Neuronal stem cell (in vitro differentiated cells): Measurements from ENCODE around the gene ASXL3.

Experiments
- DNase-seq: peaks from one replicate; pipeline ENCODE4 v3.0.0-alpha.2; 2013; ENCODE audit warnings: low spot score
- H2AFZ ChIP-seq: one replicate; pipeline ENCODE4 v1.6.1; 2013; ENCODE audit warnings: mild to moderate bottlenecking, low read length, inconsistent platforms
- H2AK5ac ChIP-seq: 2 replicates; pipeline ENCODE4 v1.6.1; 2013; ENCODE audit warnings: low read depth, mild to moderate bottlenecking, inconsistent platforms, low read length, moderate library complexity, mixed read lengths
- H2BK120ac ChIP-seq: 2 replicates; pipeline ENCODE4 v1.6.1; 2013; ENCODE audit warnings: low read depth, mild to moderate bottlenecking, inconsistent platforms, low read length, moderate library complexity, mixed read lengths
- H2BK12ac ChIP-seq: one replicate; pipeline ENCODE4 v1.6.1; 2013; ENCODE audit warnings: low read length, inconsistent platforms
- H2BK15ac ChIP-seq: 2 replicates; pipeline ENCODE4 v1.6.1; 2013; ENCODE audit warnings: mild to moderate bottlenecking, low read length, inconsistent platforms, mixed read lengths
- H2BK5ac ChIP-seq: one replicate; pipeline ENCODE4 v1.6.1; 2013; ENCODE audit warnings: inconsistent platforms, mild to moderate bottlenecking, low read length, moderate library complexity
- H3K14ac ChIP-seq: one replicate; pipeline ENCODE4 v1.6.1; 2013; ENCODE audit warnings: low read length, inconsistent platforms
- H3K18ac ChIP-seq: 2 replicates; pipeline ENCODE4 v1.6.1; 2013; ENCODE audit warnings: low read length, inconsistent platforms
- H3K23ac ChIP-seq: 2 replicates; pipeline ENCODE4 v1.6.1; 2013; ENCODE audit warnings: low read depth, mild to moderate bottlenecking, mixed read lengths, low read length, inconsistent platforms; ENCODE audit not compliant: poor library complexity
- H3K27ac ChIP-seq: replicated peaks from 3 replicates; pipeline ENCODE4 v1.5.1; 2013; ENCODE audit warnings: low read length, inconsistent platforms
- H3K27me3 ChIP-seq, 3 experiments: 2 replicates each; pipeline ENCODE4 v1.6.1; 2013; ENCODE audit warnings: low read length in 3 of 3, mild to moderate bottlenecking in 2 of 3, inconsistent platforms in 1 of 3, low read depth in 1 of 3, mixed read lengths in 1 of 3, moderate library complexity in 1 of 3; ENCODE audit not compliant: control insufficient read depth in 3 of 3, insufficient read depth in 3 of 3
- H3K36me3 ChIP-seq, 2 donors: replicated peaks in 1 of 2; 2 replicates each; pipeline ENCODE4 v1.6.1; 2013; ENCODE audit warnings: low read length in 2 of 2; ENCODE audit not compliant: control insufficient read depth in 2 of 2, insufficient read depth in 2 of 2
- H3K4ac ChIP-seq: 2 replicates; pipeline ENCODE4 v1.6.1; 2013; ENCODE audit warnings: inconsistent platforms, mild to moderate bottlenecking, low read length, moderate library complexity
- H3K4me1 ChIP-seq, 2 donors: 1 replicate in 1 of 2; 2 replicates in 1 of 2; pipeline ENCODE4 v1.6.1; 2013; ENCODE audit warnings: low read length in 2 of 2, low read depth in 1 of 2; ENCODE audit not compliant: control insufficient read depth in 2 of 2, insufficient read depth in 1 of 2
- H3K4me2 ChIP-seq: one replicate; pipeline ENCODE4 v1.6.1; 2013; ENCODE audit warnings: mild to moderate bottlenecking, low read length, inconsistent platforms; ENCODE audit not compliant: insufficient read depth, poor library complexity, severe bottlenecking
- H3K4me3 ChIP-seq, 2 donors: 2 replicates each; pipeline ENCODE4 v1.5.1; 2013; ENCODE audit warnings: low read length in 2 of 2, mild to moderate bottlenecking in 2 of 2, inconsistent platforms in 1 of 2, moderate library complexity in 1 of 2
- H3K79me1 ChIP-seq: one replicate; pipeline ENCODE4 v1.6.1; 2013; ENCODE audit warnings: low read depth, mild to moderate bottlenecking, inconsistent platforms, low read length, moderate library complexity
- H3K9ac ChIP-seq: one replicate; pipeline ENCODE4 v1.6.1; 2013; ENCODE audit warnings: mild to moderate bottlenecking, low read depth, low read length, inconsistent platforms; ENCODE audit not compliant: poor library complexity
- H3K9me3 ChIP-seq, 2 donors: replicated peaks in 1 of 2; 2 replicates each; pipeline versions ENCODE3 to v1.6.1; 2013; ENCODE audit warnings: low read length in 2 of 2, mild to moderate bottlenecking in 2 of 2, inconsistent platforms in 1 of 2, low read depth in 1 of 2, mixed read lengths in 1 of 2, moderate library complexity in 1 of 2; ENCODE audit not compliant: control insufficient read depth in 2 of 2, insufficient read depth in 1 of 2
- H4K8ac ChIP-seq: one replicate; pipeline ENCODE4 v1.6.1; 2013; ENCODE audit warnings: low read depth, mild to moderate bottlenecking, inconsistent platforms, low read length, moderate library complexity
- H4K91ac ChIP-seq: one replicate; pipeline ENCODE4 v1.6.1; 2013; ENCODE audit warnings: low read length, low read depth, mild to moderate bottlenecking, inconsistent platforms; ENCODE audit not compliant: poor library complexity
- WGBS, 2 donors: extraction: QIAGEN DNeasy Blood & Tissue Kit; methylation state at CpG; one replicate each; pipeline ENCODE4 v1.1.7; 2013; ENCODE audit warnings: missing lambda C conversion rate in 2 of 2, mixed read lengths in 1 of 2; ENCODE audit not compliant: insufficient read length in 2 of 2, insufficient replicate concordance in 1 of 2; ENCODE audit errors: extremely low coverage in 2 of 2; 5-methylcytosine and 5-hydroxymethylcytosine counted together

The ASXL3 gene

GRCh38 chr18:33612632-33613031 is 34.6 kb downstream of the ASXL3 start:
- H2BK15ac ChIP-seq = no peak overlapping the region
- no peak overlapping the region for H3K9ac ChIP-seq
- H3K9me3 ChIP-seq = peaks cover 0 to 9% of the 10 kb centered on the region in 2 donors
- no peak overlapping the region for H2BK120ac ChIP-seq
- no peaks in the 10 kb centered on the region for H3K27me3 ChIP-seq
- no CpG with 5 or more reads among the region's 3 CpGs for WGBS, 2 donors
- no peak overlapping the region for H2AFZ ChIP-seq
- no peak for DNase-seq
- H3K36me3 ChIP-seq = peaks cover 0 to 26% of the 10 kb centered on the region in 2 donors
- H3K23ac ChIP-seq = no peak overlapping the region
- H3K4ac ChIP-seq = no peak overlapping the region
- H2BK5ac ChIP-seq = no peak overlapping the region
- no peak overlapping the region for H2BK12ac ChIP-seq
- no peak overlapping the region for H3K4me3 ChIP-seq
- no peaks in the 10 kb centered on the region for H3K79me1 ChIP-seq
- H3K27ac ChIP-seq = no peak overlapping the region
- H4K91ac ChIP-seq = no peak overlapping the region
- H2AK5ac ChIP-seq = no peak overlapping the region
- H3K4me2 ChIP-seq = no peak overlapping the region
- no peaks in the 10 kb centered on the region for H3K4me1 ChIP-seq
- no peak overlapping the region for H3K18ac ChIP-seq
- no peak overlapping the region for H4K8ac ChIP-seq
- no peak overlapping the region for H3K14ac ChIP-seq

- DNase-seq = no peak
- no peak overlapping the region for H2AFZ ChIP-seq
- H3K14ac ChIP-seq = no peak overlapping the region
- no peak overlapping the region for H3K9ac ChIP-seq
- no peak overlapping the region for H4K8ac ChIP-seq
- no peak overlapping the region for H4K91ac ChIP-seq
- no peak overlapping the region for H3K4ac ChIP-seq
- H3K23ac ChIP-seq = no peak overlapping the region
- no peak overlapping the region for H2BK15ac ChIP-seq
- H3K79me1 ChIP-seq = no peaks in the 10 kb centered on the region
- H3K4me2 ChIP-seq = no peak overlapping the region
- H2AK5ac ChIP-seq = no peak overlapping the region
- no peak overlapping the region for H2BK120ac ChIP-seq
- H2BK5ac ChIP-seq = no peak overlapping the region
- no peaks in the 10 kb centered on the region for H3K27me3 ChIP-seq
- no CpG with 5 or more reads among the region's 3 CpGs for WGBS, 2 donors
- no peak overlapping the region for H3K4me3 ChIP-seq
- peaks cover 0 to 3% of the 10 kb centered on the region in 2 donors for H3K36me3 ChIP-seq
- H3K9me3 ChIP-seq = peaks cover 0 to 9% of the 10 kb centered on the region in 2 donors
- H3K18ac ChIP-seq = no peak overlapping the region
- H3K4me1 ChIP-seq = no peaks in the 10 kb centered on the region
- H3K27ac ChIP-seq = no peak overlapping the region
- no peak overlapping the region for H2BK12ac ChIP-seq
Observed at GRCh38 chr18:33616556-33616955, 38.5 kb downstream of the ASXL3 start.

GRCh38 chr18:33627114-33627513 is 49.1 kb downstream of the ASXL3 start:
- Histone ChIP-seq H3K9ac (no peak overlapping the region), H2AFZ (no peak overlapping the region), H3K4me3 (no peak overlapping the region), H3K14ac (no peak overlapping the region), H4K91ac (no peak overlapping the region), H4K8ac (no peak overlapping the region), H2AK5ac (no peak overlapping the region), H3K9me3 (no peaks in the 10 kb centered on the region), H2BK15ac (no peak overlapping the region), H3K27ac (no peak overlapping the region), H3K4ac (no peak overlapping the region), H3K4me1 (no peaks in the 10 kb centered on the region), H3K4me2 (no peak overlapping the region), H3K23ac (no peak overlapping the region), H2BK5ac (no peak overlapping the region), H2BK120ac (no peak overlapping the region), H2BK12ac (no peak overlapping the region), H3K18ac (no peak overlapping the region), H3K27me3 (no peaks in the 10 kb centered on the region), H3K79me1 (no peaks in the 10 kb centered on the region), H3K36me3 (peaks cover 0 to 10% of the 10 kb centered on the region in 2 donors)
- no CpG with 5 or more reads among the region's 3 CpGs for WGBS, 2 donors
- DNase-seq = no peak

- peaks cover 0 to 10% of the 10 kb centered on the region in 2 donors for H3K36me3 ChIP-seq
- no peak overlapping the region for H2BK5ac ChIP-seq
- H3K18ac ChIP-seq = no peak overlapping the region
- H3K27me3 ChIP-seq = no peaks in the 10 kb centered on the region
- no peak overlapping the region for H2BK12ac ChIP-seq
- no peak overlapping the region for H3K4ac ChIP-seq
- WGBS, 2 donors = no CpG with 5 or more reads among the region's 1 CpG
- H2AK5ac ChIP-seq = no peak overlapping the region
- H3K14ac ChIP-seq = no peak overlapping the region
- no peak for DNase-seq
- H3K4me3 ChIP-seq = no peak overlapping the region
- H2AFZ ChIP-seq = no peak overlapping the region
- H3K27ac ChIP-seq = no peak overlapping the region
- H3K4me2 ChIP-seq = no peak overlapping the region
- no peak overlapping the region for H4K91ac ChIP-seq
- no peaks in the 10 kb centered on the region for H3K79me1 ChIP-seq
- no peak overlapping the region for H2BK120ac ChIP-seq
- no peak overlapping the region for H3K23ac ChIP-seq
- H3K9ac ChIP-seq = no peak overlapping the region
- H3K4me1 ChIP-seq = no peaks in the 10 kb centered on the region
- H3K9me3 ChIP-seq = no peaks in the 10 kb centered on the region
- H2BK15ac ChIP-seq = no peak overlapping the region
- no peak overlapping the region for H4K8ac ChIP-seq
Observed at GRCh38 chr18:33630476-33630875, 52.5 kb downstream of the ASXL3 start.
